RWPE2 (cell line): ENCODE measurements around the gene WFIKKN2.

Experiments
- ATAC-seq: fragments of 200-7000 bp; cut with Tn5 transposase; 3 replicates; pipeline ENCODE4 v1.9.1; 2021; ENCODE audit warnings: low read depth
- DNase-seq: peaks from one replicate; pipeline ENCODE4 v3.0.0-alpha.2; 2020; ENCODE audit warnings: low spot score
- H3K27ac ChIP-seq: fragments of 450-650 bp; 2 replicates; pipeline ENCODE4 v1.5.1; 2017; ENCODE audit warnings: mild to moderate bottlenecking; ENCODE audit not compliant: poor library complexity, severe bottlenecking
- H3K27me3 ChIP-seq: fragments of 250-450 bp; sonication (Bioruptor Pico); 2 replicates; pipeline ENCODE4 v1.5.1; 2021; ENCODE audit warnings: mild to moderate bottlenecking, moderate library complexity; ENCODE audit not compliant: insufficient read depth, poor library complexity, severe bottlenecking
- H3K36me3 ChIP-seq: fragments of 250-450 bp; sonication (Bioruptor Pico); 2 replicates; pipeline ENCODE4 v1.5.1; 2020; ENCODE audit warnings: low read depth, mild to moderate bottlenecking, moderate library complexity
- H3K4me1 ChIP-seq: fragments of 250-450 bp; sonication (Bioruptor Pico); 2 replicates; pipeline ENCODE4 v1.5.1; 2021; ENCODE audit warnings: mild to moderate bottlenecking, moderate library complexity; ENCODE audit not compliant: insufficient read depth, poor library complexity, severe bottlenecking
- H3K4me3 ChIP-seq: fragments of 250-450 bp; sonication (Bioruptor Pico); 2 replicates; pipeline ENCODE4 v1.5.1; 2021; ENCODE audit warnings: mild to moderate bottlenecking, moderate library complexity; ENCODE audit not compliant: severe bottlenecking
- H3K9me3 ChIP-seq: fragments of 250-450 bp; sonication (Bioruptor Pico); 2 replicates; pipeline ENCODE4 v1.5.1; 2021; ENCODE audit warnings: mild to moderate bottlenecking, moderate library complexity; ENCODE audit not compliant: severe bottlenecking
- TF ChIP-seq, protein P1 (sequence below): fragments of 450-650 bp; IDR thresholded peaks from one replicate; pipeline ENCODE4 v1.5.1; 2017; ENCODE audit warnings: mild to moderate bottlenecking, moderate library complexity; ENCODE audit not compliant: poor library complexity, severe bottlenecking

WFIKKN2 gene

GRCh38 chr17:50861334-50861676 lies 25.9 kb downstream of the WFIKKN2 start:
- Histone ChIP-seq H3K4me3 (no peak overlapping the region), H3K27ac (no peak overlapping the region), H3K27me3 (no peaks in the 10 kb centered on the region), H3K9me3 (no peaks in the 10 kb centered on the region), H3K36me3 (peaks cover 43% of the 10 kb centered on the region), H3K4me1 (peaks cover 15% of the 10 kb centered on the region)
- TF ChIP-seq, protein P1, sequence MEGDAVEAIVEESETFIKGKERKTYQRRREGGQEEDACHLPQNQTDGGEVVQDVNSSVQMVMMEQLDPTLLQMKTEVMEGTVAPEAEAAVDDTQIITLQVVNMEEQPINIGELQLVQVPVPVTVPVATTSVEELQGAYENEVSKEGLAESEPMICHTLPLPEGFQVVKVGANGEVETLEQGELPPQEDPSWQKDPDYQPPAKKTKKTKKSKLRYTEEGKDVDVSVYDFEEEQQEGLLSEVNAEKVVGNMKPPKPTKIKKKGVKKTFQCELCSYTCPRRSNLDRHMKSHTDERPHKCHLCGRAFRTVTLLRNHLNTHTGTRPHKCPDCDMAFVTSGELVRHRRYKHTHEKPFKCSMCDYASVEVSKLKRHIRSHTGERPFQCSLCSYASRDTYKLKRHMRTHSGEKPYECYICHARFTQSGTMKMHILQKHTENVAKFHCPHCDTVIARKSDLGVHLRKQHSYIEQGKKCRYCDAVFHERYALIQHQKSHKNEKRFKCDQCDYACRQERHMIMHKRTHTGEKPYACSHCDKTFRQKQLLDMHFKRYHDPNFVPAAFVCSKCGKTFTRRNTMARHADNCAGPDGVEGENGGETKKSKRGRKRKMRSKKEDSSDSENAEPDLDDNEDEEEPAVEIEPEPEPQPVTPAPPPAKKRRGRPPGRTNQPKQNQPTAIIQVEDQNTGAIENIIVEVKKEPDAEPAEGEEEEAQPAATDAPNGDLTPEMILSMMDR, result no peak
- no peak for ATAC-seq
- DNase-seq, result no peak

DNA sequence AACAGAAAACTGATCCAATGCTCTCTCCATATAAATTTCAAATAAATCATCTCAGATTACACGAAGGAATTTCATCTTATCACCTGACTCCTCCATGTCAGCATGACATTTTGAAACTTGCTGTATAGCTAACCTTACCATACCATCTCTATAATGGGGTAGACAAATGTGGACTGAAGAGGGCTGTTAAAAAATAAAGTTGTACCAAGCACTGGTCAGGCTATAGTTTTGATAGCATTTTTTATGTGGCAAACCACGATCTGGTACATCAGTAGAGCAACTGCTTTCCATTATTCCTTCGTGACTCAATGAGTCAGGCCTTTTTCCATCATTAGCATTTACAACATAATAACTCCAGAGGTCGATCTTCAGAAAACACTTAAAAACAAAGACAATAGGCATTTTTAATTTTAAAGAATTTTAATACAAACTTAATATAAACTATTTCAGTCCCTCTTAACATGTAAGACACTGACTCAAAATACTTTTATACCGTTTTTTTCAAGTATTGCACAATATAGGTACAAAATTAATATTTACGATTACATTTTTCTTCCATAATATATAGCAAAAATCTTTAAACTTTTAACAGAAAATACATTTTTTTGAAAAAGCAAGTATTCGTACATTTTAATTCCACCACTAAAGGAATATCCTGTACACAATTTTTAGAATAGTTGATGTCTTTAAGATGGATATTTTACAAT lies 26.6 kb downstream of the WFIKKN2 start:
- H3K4me1 ChIP-seq, result peaks cover 15% of the 10 kb centered on the region
- H3K27me3 ChIP-seq, result no peaks in the 10 kb centered on the region
- peaks cover 43% of the 10 kb centered on the region for H3K36me3 ChIP-seq
- DNase-seq (no peak), ATAC-seq (no peak)
- no peak overlapping the region for H3K4me3 ChIP-seq
- H3K27ac ChIP-seq, result no peak overlapping the region
- no peaks in the 10 kb centered on the region for H3K9me3 ChIP-seq
- TF ChIP-seq, protein P1, result no peak

- no peak for ATAC-seq
These were observed 27.9 kb downstream of the WFIKKN2 start for GRCh38 chr17:50863221-50863843.

GRCh38 chr17:50863931-50864330 lies 28.5 kb downstream of the WFIKKN2 start:
- Histone ChIP-seq H3K36me3 (peaks cover 43% of the 10 kb centered on the region), H3K4me1 (peaks cover 22% of the 10 kb centered on the region), H3K27ac (peak overlapping the region; percentile 98), H3K27me3 (no peaks in the 10 kb centered on the region), H3K9me3 (no peaks in the 10 kb centered on the region), H3K4me3 (peak overlapping the region; percentile 95)
- ATAC-seq, result no peak
- TF ChIP-seq, protein P1, result no peak
- no peak for DNase-seq

More at GRCh38 chr17:50863221-50863843, 27.9 kb downstream of the WFIKKN2 start:
- DNase-seq, result no peak
- Histone ChIP-seq H3K9me3 (no peaks in the 10 kb centered on the region), H3K36me3 (peaks cover 43% of the 10 kb centered on the region), H3K27ac (peak overlapping the region; percentile 98), H3K27me3 (no peaks in the 10 kb centered on the region), H3K4me3 (no peak overlapping the region), H3K4me1 (peaks cover 16% of the 10 kb centered on the region)
- TF ChIP-seq, protein P1, result peak; percentile 57

GRCh38 chr17:50864747-50865059 lies 29.3 kb downstream of the WFIKKN2 start:
- Histone ChIP-seq H3K4me3 (peak overlapping the region; percentile 95), H3K9me3 (no peaks in the 10 kb centered on the region), H3K27me3 (no peaks in the 10 kb centered on the region), H3K27ac (peak overlapping the region; percentile 98), H3K4me1 (peaks cover 23% of the 10 kb centered on the region), H3K36me3 (peaks cover 43% of the 10 kb centered on the region)
- TF ChIP-seq, protein P1, result no peak
- ATAC-seq, result no peak
- no peak for DNase-seq
